Hematopoietic multipotent progenitor cell treated with erythropoietin and hydrocortisone succinate and interleukin-3 and kit ligand, for 8 days (in vitro differentiated cells): ENCODE results near the gene NEAT1.

Experiments used
- DNase-seq: peaks from one replicate; pipeline ENCODE4 v3.0.0-alpha.2; 2015

The NEAT1 gene

GRCh38 chr11:65487467-65488272 lies 65.1 kb downstream of the NEAT1 start:
- peak; percentile 87 for DNase-seq

- no peak for DNase-seq
These were observed 65.9 kb downstream of the NEAT1 start for GRCh38 chr11:65488273-65489034.

- no peak for DNase-seq
These were observed 66.6 kb downstream of the NEAT1 start for GRCh38 chr11:65489035-65489705.

GRCh38 chr11:65489706-65490320 lies 67.2 kb downstream of the NEAT1 start:
- DNase-seq: no peak

GRCh38 chr11:65491163-65491465 lies 68.5 kb downstream of the NEAT1 start:
- no peak for DNase-seq

- DNase-seq: peak; percentile 62
These were observed 69.2 kb downstream of the NEAT1 start for GRCh38 chr11:65491614-65492386.

- DNase-seq: no peak
These were observed 69.7 kb downstream of the NEAT1 start for GRCh38 chr11:65492387-65492636.

- DNase-seq: peak; percentile 85
These were observed 70.2 kb downstream of the NEAT1 start for GRCh38 chr11:65492637-65493366.

GRCh38 chr11:65493367-65494176 lies 71.0 kb downstream of the NEAT1 start:
- no peak for DNase-seq
